Vagina (tissue), 2 donors: ENCODE results near the gene SCLT1.

Experiments
- CTCF ChIP-seq, 3 experiments: fragments of 450-650 bp in 2 of 3; fragments of 200-600 bp in 1 of 3; sonication (generic) in 1 of 3; IDR thresholded peaks; one replicate each; pipeline ENCODE4 v1.5.1; 2017 to 2019; ENCODE audit warnings: antibody characterized with exemption in 3 of 3, mild to moderate bottlenecking in 2 of 3, moderate library complexity in 2 of 3
- POLR2A ChIP-seq, 2 donors: fragments of 450-650 bp; IDR thresholded peaks; one replicate each; pipeline ENCODE4 v1.6.1; 2017; ENCODE audit warnings: antibody characterized with exemption in 2 of 2, mild to moderate bottlenecking in 2 of 2, moderate library complexity in 2 of 2
- POLR2AphosphoS5 ChIP-seq, 2 donors: sonication (generic); formaldehyde crosslinking; IDR thresholded peaks; one replicate each; pipeline ENCODE4 v1.9.0; 2017; ENCODE audit warnings: antibody characterized with exemption in 2 of 2, mild to moderate bottlenecking in 2 of 2, low read depth in 1 of 2; ENCODE audit not compliant: insufficient read depth in 1 of 2

GRCh38 chr4:129046055-129046959 is 47.0 kb downstream of the SCLT1 start:
- no peak for TF ChIP-seq CTCF (IDR thresholded peaks at IDR 0.05)
- TF ChIP-seq POLR2A (IDR thresholded peaks at IDR 0.05), result no peak
- TF ChIP-seq POLR2AphosphoS5 (IDR thresholded peaks at IDR 0.05; ENCODE audit: insufficient read depth in 1 of 2, low read depth in 1 of 2), result no peak
